K562 (cell line): ENCODE results near the gene RNF214. TPM values are rescaled to one million over a fixed set of nuclear protein-coding genes. Genes with fewer than 3 reads are reported as not detected.

Experiments used
- ATAC-seq: fragments of 200-7000 bp; cut with Tn5 transposase; 3 replicates; pipeline ENCODE4 v1.9.1; 2020; ENCODE audit warnings: moderate library complexity
- BruUV-seq: library from RNA; stranded (reverse); fragments of 400-500 nt; replicated peaks from 2 replicates; lab custom pipeline; 2021; lab: Mats Ljungman, UMichigan
- CTCF ChIA-PET: fragments of 300-600 bp; formaldehyde crosslinking; extraction: SDS; loops from one replicate; lab custom pipeline; 2021; ENCODE audit warnings: low intra/inter-chr PET ratio; lab: Yijun Ruan, JAX
- POLR2A ChIA-PET: fragments of 300-600, 350-650 bp; sonication (Branson Sonifier 250); formaldehyde crosslinking; extraction: SDS; loops from one replicate; lab custom pipeline; 2021; ENCODE audit warnings: antibody characterized with exemption, inconsistent platforms; lab: Yijun Ruan, JAX
- DNase-seq, 4 experiments: peaks; one replicate each; pipeline versions ENCODE4 v3.0.0 to v3.0.0-alpha.2; 2011 to 2018; ENCODE audit warnings: low spot score in 3 of 4, mixed read lengths in 3 of 4; ENCODE audit errors: extremely low read depth in 1 of 4
- FAIRE-seq: peaks from 2 replicates; lab custom pipeline; 2011; peaks lifted over from hg19 to GRCh38; lab: Jason Lieb, UNC
- H2AFZ ChIP-seq: 2 replicates; pipeline ENCODE4 v1.6.0; 2011; ENCODE audit warnings: low read depth, low read length, control low read depth, inconsistent platforms
- H3K27ac ChIP-seq: fragments of 200-600 bp; 3 replicates; pipeline ENCODE4 v1.8.0; 2011; ENCODE audit warnings: low read depth, mild to moderate bottlenecking, control low read depth, inconsistent platforms, low read length, moderate library complexity, mixed read lengths; ENCODE audit errors: extremely low read depth
- H3K27me3 ChIP-seq, 2 experiments: fragments of 300-600 bp in 1 of 2; 2 replicates in 1 of 2; 3 replicates in 1 of 2; pipeline versions ENCODE4 v1.6.0 to v1.8.0; 2011; ENCODE audit warnings: inconsistent platforms in 2 of 2, low read length in 2 of 2, mild to moderate bottlenecking in 1 of 2, mixed read lengths in 1 of 2, moderate library complexity in 1 of 2; ENCODE audit not compliant: control insufficient read depth in 2 of 2, insufficient read depth in 2 of 2
- H3K36me3 ChIP-seq: fragments of 300-600 bp; 3 replicates; pipeline ENCODE4 v1.8.0; 2011; ENCODE audit warnings: mild to moderate bottlenecking, low read length, inconsistent platforms; ENCODE audit not compliant: control insufficient read depth, insufficient read depth
- H3K4me1 ChIP-seq, 2 experiments: fragments of 200-600 bp in 1 of 2; replicated peaks in 1 of 2; 2 replicates in 1 of 2; 3 replicates in 1 of 2; pipeline versions ENCODE4 v1.5.1 to v1.8.0; 2011; ENCODE audit warnings: inconsistent platforms in 2 of 2, low read length in 2 of 2, mild to moderate bottlenecking in 1 of 2, mixed read lengths in 1 of 2, moderate library complexity in 1 of 2; ENCODE audit not compliant: control insufficient read depth in 2 of 2, insufficient read depth in 2 of 2
- H3K4me2 ChIP-seq: 2 replicates; pipeline ENCODE4 v1.6.1; 2011; ENCODE audit warnings: low read length, control low read depth, inconsistent platforms, mixed read lengths; ENCODE audit not compliant: insufficient read depth
- H3K4me3 ChIP-seq: fragments of 200-600 bp; sonication (generic), shearing (Covaris generic); 2 replicates; pipeline ENCODE4 v1.5.1; 2016; ENCODE audit warnings: control low read depth, inconsistent platforms
- H3K79me2 ChIP-seq: fragments of 200-600 bp; 3 replicates; pipeline ENCODE4 v1.8.0; 2011; ENCODE audit warnings: low read length, inconsistent platforms; ENCODE audit not compliant: control insufficient read depth, insufficient read depth
- H3K9ac ChIP-seq, 2 experiments: 2 replicates each; pipeline versions ENCODE4 v1.6.0 to v1.6.1; 2011; ENCODE audit warnings: low read depth in 2 of 2, low read length in 2 of 2, control low read depth in 1 of 2, inconsistent platforms in 1 of 2, mild to moderate bottlenecking in 1 of 2, mixed read lengths in 1 of 2; ENCODE audit not compliant: insufficient read depth in 1 of 2
- H3K9me1 ChIP-seq: one replicate; pipeline ENCODE4 v1.6.0; 2011; ENCODE audit warnings: inconsistent platforms, mild to moderate bottlenecking, low read length, moderate library complexity; ENCODE audit not compliant: control insufficient read depth, insufficient read depth
- H3K9me3 ChIP-seq: replicated peaks from 2 replicates; pipeline ENCODE4 v1.5.1; 2011; ENCODE audit warnings: low read depth, low read length, inconsistent platforms; ENCODE audit not compliant: control insufficient read depth, insufficient read depth
- H4K20me1 ChIP-seq: replicated peaks from 2 replicates; pipeline ENCODE4 v1.6.1; 2011; ENCODE audit warnings: low read length, inconsistent platforms, mixed read lengths; ENCODE audit not compliant: control insufficient read depth, insufficient read depth
- BDP1 ChIP-seq: IDR thresholded peaks from 3 replicates; pipeline ENCODE4 v1.6.1; 2011; ENCODE audit not compliant: insufficient read length, insufficient read depth
- ELF4 ChIP-seq: fragments of 450-650 bp; formaldehyde crosslinking; IDR thresholded peaks from 2 replicates; pipeline ENCODE4 v1.4.0; 2022; ENCODE audit warnings: missing genetic modification characterization
- FUS ChIP-seq: fragments of 200-400 bp; formaldehyde crosslinking; optimal IDR thresholded peaks from 2 replicates; pipeline ENCODE3; 2017; ENCODE audit warnings: low read depth, low read length
- HMGXB4 ChIP-seq: sonication (generic); formaldehyde crosslinking; IDR thresholded peaks from 2 replicates; pipeline ENCODE4 v1.8.1; 2023; ENCODE audit warnings: mild to moderate bottlenecking, missing genetic modification reagents
- MEF2A ChIP-seq: IDR thresholded peaks from 2 replicates; pipeline ENCODE4 v1.6.1; 2011; ENCODE audit warnings: low read depth, mild to moderate bottlenecking, low read length, moderate library complexity; ENCODE audit not compliant: control insufficient read depth
- ZFP36 ChIP-seq: fragments of 150-350 bp; IDR thresholded peaks from 2 replicates; pipeline ENCODE4 v1.6.1; 2018; ENCODE audit warnings: low read length, low read depth; ENCODE audit not compliant: partially characterized antibody
- ZNF717 ChIP-seq: fragments of 250-450 bp; sonication (Bioruptor Pico); IDR thresholded peaks from 2 replicates; pipeline ENCODE4 v1.5.0; 2021
- WGBS: fragments of 100-300 bp; shearing (Covaris generic); methylation state at CpG from one replicate; pipeline ENCODE4 v1.1.6; 2016; ENCODE audit warnings: low coverage, mixed read lengths; ENCODE audit not compliant: insufficient coverage; ENCODE audit errors: missing lambda C conversion rate; 5-methylcytosine and 5-hydroxymethylcytosine counted together
- in situ Hi-C: fragments of 300-500 bp; cut with MboI; formaldehyde crosslinking; loops from 4 replicates; pipeline ENCODE4 v1.15.0; 2018; ENCODE audit warnings: inconsistent platforms, mixed read lengths
- intact Hi-C: fragments of 100-400 bp; cut with micrococcal nuclease; formaldehyde crosslinking; loops from 2 replicates; pipeline ENCODE4 v1.14.2; 2022
- polyA plus RNA-seq, 8 experiments: library from polyadenylated mRNA; depleted of rRNA in 4 of 8; stranded (reverse) in 5 of 8; unstranded in 3 of 8; fragments of >200 nt; fragmentation: Nextera tagmentation in 2 of 8; fragmentation: Illumina TruSeq in 1 of 8; extraction: Ambion mirVana in 2 of 8; extraction: Trizol in 1 of 8; gene quantifications; 2 replicates each; pipeline versions ENCODE4 v1.2.1 to v1.2.3, GENCODE V29; 2011 to 2014; ENCODE audit warnings: inconsistent platforms in 1 of 8, missing spikeins in 1 of 8
- total RNA-seq, 7 experiments: library from RNA; depleted of rRNA in 6 of 7; stranded (reverse); fragments of >200 nt in 6 of 7; fragmentation: Illumina TruSeq in 2 of 7; extraction: Trizol in 2 of 7; gene quantifications; 2 replicates each; pipeline versions ENCODE4 v1.2.1 to v1.2.3, GENCODE V29; 2011 to 2021; ENCODE audit warnings: low replicate concordance in 1 of 7

RNF214 gene
- total and polyA plus RNA-seq, 9 of the 15 experiments (the other 6 are each of a cell fraction or from before 2014, with no cell fraction given) = 6.6 to 24.8 (median 11.9) TPM

GRCh38 chr11:117194267-117194666 is 38.2 kb upstream of the RNF214 start (continued):
- TF ChIP-seq HMGXB4 (no peak), BDP1 (no peak)
- TF ChIP-seq, all 486 proteins: peak for 0

- H3K9ac ChIP-seq = peak overlapping the region in 1 of 2 experiments; percentile 78; a peak in 2 of 4 replicates
- CTCF ChIA-PET = no interaction called here
- 55% methylated on average over 4 of the region's 4 CpGs for WGBS
- no peak for FAIRE-seq
- no peaks in the 10 kb centered on the region for H3K27me3 ChIP-seq
- POLR2A ChIA-PET = interaction anchor here (1.1 to 1.2 kb wide), 2 partner anchors 28 to 29 kb away, joined by 3 read pairs; no protein-coding TSS in a partner anchor
- H3K9me1 ChIP-seq = no peaks in the 10 kb centered on the region
- no peak overlapping the region for H3K4me2 ChIP-seq
- TF ChIP-seq MEF2A (no peak), ZFP36 (no peak), FUS (no peak), ELF4 (CRISPR knock-in tag) (no peak), ZNF717 (no peak)
- H3K4me3 ChIP-seq = no peak overlapping the region
- in situ Hi-C loops (no loop called here), intact Hi-C loops (no loop called here)
- peaks cover 0 to 26% of the 10 kb centered on the region in 2 experiments; a peak in 3 of 5 replicates for H3K4me1 ChIP-seq
- ATAC-seq = no peak
- BruUV-seq = no TSS peak
- H4K20me1 ChIP-seq = no peaks in the 10 kb centered on the region; the same call in none of the 2 replicates
- peaks cover 25% of the 10 kb centered on the region; the same call in 2 of the 3 replicates for H3K36me3 ChIP-seq
- no peak overlapping the region for H3K27ac ChIP-seq
- no peak overlapping the region for H2AFZ ChIP-seq
- DNase-seq = no peak
- no peaks in the 10 kb centered on the region for H3K9me3 ChIP-seq
- no peaks in the 10 kb centered on the region for H3K79me2 ChIP-seq
Observed at GRCh38 chr11:117195258-117195657, 37.2 kb upstream of the RNF214 start.
